Measurements from ENCODE around the gene INO80D.
"Not testable (repeated sequence)": the region's sequence is repeated elsewhere in the genome, so short reads cannot be mapped to it uniquely, and the experiment has no call there.

The INO80D gene

GRCh38 chr2:206054952-206055351, 31.0 kb downstream of the INO80D start:
- DNase-seq (ENCODE audit: low spot score), result no peak
- TF ChIP-seq CTCF (IDR thresholded peaks at IDR 0.05; ENCODE audit: borderline replicate concordance, control extremely low read depth, extremely low read depth, insufficient read depth, missing control alignments), result no peak
- in situ Hi-C loops (cut with MboI; ENCODE audit: low sequenced_read_pairs, unreplicated experiment), result no loop called here

GRCh38 chr2:206051912-206052311, 34.1 kb downstream of the INO80D start:
- in situ Hi-C loops (cut with MboI; ENCODE audit: low sequenced_read_pairs, unreplicated experiment), result no loop called here
- no peak for TF ChIP-seq CTCF (IDR thresholded peaks at IDR 0.05; ENCODE audit: borderline replicate concordance, control extremely low read depth, extremely low read depth, insufficient read depth, missing control alignments)
- no peak for DNase-seq (ENCODE audit: low spot score)

GRCh38 chr2:206049392-206049791, 36.6 kb downstream of the INO80D start:
- in situ Hi-C loops (cut with MboI; ENCODE audit: low sequenced_read_pairs, unreplicated experiment), result no loop called here
- TF ChIP-seq CTCF (IDR thresholded peaks at IDR 0.05; ENCODE audit: borderline replicate concordance, control extremely low read depth, extremely low read depth, insufficient read depth, missing control alignments), result no peak
- DNase-seq (ENCODE audit: low spot score), result no peak

GRCh38 chr2:206045251-206045650, 40.7 kb downstream of the INO80D start:
- no peak for DNase-seq (ENCODE audit: low spot score)
- in situ Hi-C loops (cut with MboI; ENCODE audit: low sequenced_read_pairs, unreplicated experiment), result no loop called here
- TF ChIP-seq CTCF (IDR thresholded peaks at IDR 0.05; ENCODE audit: borderline replicate concordance, control extremely low read depth, extremely low read depth, insufficient read depth, missing control alignments), result no peak

GRCh38 chr2:206040525-206040924, 45.4 kb downstream of the INO80D start:
- no peak for DNase-seq (ENCODE audit: low spot score)
- TF ChIP-seq CTCF (IDR thresholded peaks at IDR 0.05; ENCODE audit: borderline replicate concordance, control extremely low read depth, extremely low read depth, insufficient read depth, missing control alignments), result no peak
- in situ Hi-C loops (cut with MboI; ENCODE audit: low sequenced_read_pairs, unreplicated experiment), result no loop called here

- DNase-seq (ENCODE audit: low spot score); in situ Hi-C loops (cut with MboI; ENCODE audit: low sequenced_read_pairs, unreplicated experiment): not testable (repeated sequence)
Measured at GRCh38 chr2:206035393-206035792, 50.6 kb downstream of the INO80D start.

GRCh38 chr2:206033452-206033851, 52.5 kb downstream of the INO80D start:
- in situ Hi-C loops (cut with MboI; ENCODE audit: low sequenced_read_pairs, unreplicated experiment), result not testable (repeated sequence)

GRCh38 chr2:206031950-206032567, 53.9 kb downstream of the INO80D start:
- no peak for DNase-seq (ENCODE audit: low spot score)
- no peak for TF ChIP-seq CTCF (IDR thresholded peaks at IDR 0.05; ENCODE audit: borderline replicate concordance, control extremely low read depth, extremely low read depth, insufficient read depth, missing control alignments)
- in situ Hi-C loops (cut with MboI; ENCODE audit: low sequenced_read_pairs, unreplicated experiment), result no loop called here

More at GRCh38 chr2:206033452-206033851, 52.5 kb downstream of the INO80D start:
- not testable (repeated sequence) for DNase-seq (ENCODE audit: low spot score)
